ENCODE data around the gene CRTAC1.

The CRTAC1 gene

GRCh38 chr10:97932932-97933530 is 97.4 kb downstream of the CRTAC1 start:
- no peak for DNase-seq (ENCODE audit: low spot score)
- in situ Hi-C loops (cut with MboI; ENCODE audit: low pct_unique_long_range_greater_than_20kb, low sequenced_read_pairs, unreplicated experiment), result no loop called here
- TF ChIP-seq, protein P1, sequence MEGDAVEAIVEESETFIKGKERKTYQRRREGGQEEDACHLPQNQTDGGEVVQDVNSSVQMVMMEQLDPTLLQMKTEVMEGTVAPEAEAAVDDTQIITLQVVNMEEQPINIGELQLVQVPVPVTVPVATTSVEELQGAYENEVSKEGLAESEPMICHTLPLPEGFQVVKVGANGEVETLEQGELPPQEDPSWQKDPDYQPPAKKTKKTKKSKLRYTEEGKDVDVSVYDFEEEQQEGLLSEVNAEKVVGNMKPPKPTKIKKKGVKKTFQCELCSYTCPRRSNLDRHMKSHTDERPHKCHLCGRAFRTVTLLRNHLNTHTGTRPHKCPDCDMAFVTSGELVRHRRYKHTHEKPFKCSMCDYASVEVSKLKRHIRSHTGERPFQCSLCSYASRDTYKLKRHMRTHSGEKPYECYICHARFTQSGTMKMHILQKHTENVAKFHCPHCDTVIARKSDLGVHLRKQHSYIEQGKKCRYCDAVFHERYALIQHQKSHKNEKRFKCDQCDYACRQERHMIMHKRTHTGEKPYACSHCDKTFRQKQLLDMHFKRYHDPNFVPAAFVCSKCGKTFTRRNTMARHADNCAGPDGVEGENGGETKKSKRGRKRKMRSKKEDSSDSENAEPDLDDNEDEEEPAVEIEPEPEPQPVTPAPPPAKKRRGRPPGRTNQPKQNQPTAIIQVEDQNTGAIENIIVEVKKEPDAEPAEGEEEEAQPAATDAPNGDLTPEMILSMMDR (IDR thresholded peaks at IDR 0.05; ENCODE audit: extremely low read depth, insufficient read depth, missing control alignments), result no peak

- no peak for DNase-seq (ENCODE audit: low spot score)
- TF ChIP-seq, protein P1 (IDR thresholded peaks at IDR 0.05; ENCODE audit: extremely low read depth, insufficient read depth, missing control alignments), result no peak
- in situ Hi-C loops (cut with MboI; ENCODE audit: low pct_unique_long_range_greater_than_20kb, low sequenced_read_pairs, unreplicated experiment), result no loop called here
Measured at GRCh38 chr10:97931041-97931440, 99.4 kb downstream of the CRTAC1 start.

DNA sequence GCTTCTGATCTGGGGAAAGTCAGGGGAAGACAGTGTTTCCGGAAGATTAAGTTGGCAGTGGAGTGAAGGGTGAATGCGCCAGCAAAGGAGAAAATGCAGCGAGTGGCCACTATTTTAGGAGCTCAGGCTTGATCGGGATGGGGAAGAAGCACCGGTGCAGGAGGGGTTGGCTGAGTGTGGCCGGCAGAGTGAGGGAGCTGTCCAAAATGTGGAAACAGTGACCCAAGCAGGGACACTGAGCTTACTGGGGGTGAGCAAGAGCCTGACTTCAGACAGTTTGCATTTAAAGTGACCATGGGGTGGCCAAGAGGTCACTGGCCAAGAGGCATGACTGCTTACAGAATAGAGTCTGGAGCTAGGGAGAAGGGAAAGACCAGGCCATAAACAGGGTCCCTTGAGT is 101.5 kb downstream of the CRTAC1 start:
- DNase-seq (ENCODE audit: low spot score), result no peak
- TF ChIP-seq, protein P1 (IDR thresholded peaks at IDR 0.05; ENCODE audit: extremely low read depth, insufficient read depth, missing control alignments), result no peak
- in situ Hi-C loops (cut with MboI; ENCODE audit: low pct_unique_long_range_greater_than_20kb, low sequenced_read_pairs, unreplicated experiment), result no loop called here

DNA sequence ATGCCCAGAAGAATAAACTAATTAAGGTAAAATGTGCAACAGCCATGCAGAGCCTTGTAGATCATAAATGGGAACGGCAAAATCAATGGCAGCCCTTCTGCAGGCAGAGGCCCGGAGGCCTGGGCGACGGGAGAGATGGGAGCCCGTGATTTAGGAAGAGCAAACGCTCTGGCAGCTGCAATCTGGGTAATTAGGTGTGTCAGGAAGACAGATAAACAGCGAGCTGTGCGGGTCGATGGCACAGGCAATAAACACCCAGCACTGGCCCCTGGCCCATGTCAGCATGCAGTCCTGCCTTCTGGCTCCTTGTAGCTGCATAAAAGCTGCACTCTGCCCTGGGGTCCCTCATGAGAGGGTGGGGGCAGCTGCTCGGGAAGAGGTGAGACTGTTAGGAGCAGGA is 102.8 kb downstream of the CRTAC1 start:
- TF ChIP-seq, protein P1 (IDR thresholded peaks at IDR 0.05; ENCODE audit: extremely low read depth, insufficient read depth, missing control alignments), result no peak
- in situ Hi-C loops (cut with MboI; ENCODE audit: low pct_unique_long_range_greater_than_20kb, low sequenced_read_pairs, unreplicated experiment), result no loop called here
- DNase-seq (ENCODE audit: low spot score), result no peak

GRCh38 chr10:97926055-97926454 is 104.4 kb downstream of the CRTAC1 start:
- DNase-seq (ENCODE audit: low spot score), result no peak
- in situ Hi-C loops (cut with MboI; ENCODE audit: low pct_unique_long_range_greater_than_20kb, low sequenced_read_pairs, unreplicated experiment), result no loop called here
- TF ChIP-seq, protein P1 (IDR thresholded peaks at IDR 0.05; ENCODE audit: extremely low read depth, insufficient read depth, missing control alignments), result no peak

GRCh38 chr10:97925308-97925938 is 105.0 kb downstream of the CRTAC1 start:
- TF ChIP-seq, protein P1 (IDR thresholded peaks at IDR 0.05; ENCODE audit: extremely low read depth, insufficient read depth, missing control alignments), result no peak
- no peak for DNase-seq (ENCODE audit: low spot score)
- in situ Hi-C loops (cut with MboI; ENCODE audit: low pct_unique_long_range_greater_than_20kb, low sequenced_read_pairs, unreplicated experiment), result no loop called here
